Psoas muscle (tissue), 8 donors: ENCODE measurements around the gene PELI2. TPM values are rescaled to one million over a fixed set of nuclear protein-coding genes. Genes with fewer than 3 reads are reported as not detected.

Source experiments
- ATAC-seq, 4 donors: fragments of 200-7000 bp; cut with Tn5 transposase; one replicate each; pipeline ENCODE4 v1.9.1; 2020; ENCODE audit warnings: moderate library complexity in 3 of 4, mild to moderate bottlenecking in 2 of 4
- DNase-seq, 2 donors: peaks; one replicate each; pipeline ENCODE4 v3.0.0-alpha.2; 2020
- H3K27ac ChIP-seq: fragments of 200-600 bp; one replicate; pipeline ENCODE4 v1.8.0; 2022
- H3K27me3 ChIP-seq, 3 donors: fragments of 200-600 bp in 1 of 3; one replicate each; pipeline versions ENCODE4 v1.6.1 to v1.8.0; 2013 to 2022; ENCODE audit warnings: low read length in 2 of 3, mild to moderate bottlenecking in 2 of 3, moderate library complexity in 1 of 3; ENCODE audit not compliant: insufficient read depth in 3 of 3
- H3K36me3 ChIP-seq, 2 donors: fragments of 200-600 bp in 1 of 2; one replicate each; pipeline versions ENCODE4 v1.6.1 to v1.8.0; 2013 to 2022; ENCODE audit warnings: low read depth in 1 of 2, mild to moderate bottlenecking in 1 of 2, moderate library complexity in 1 of 2; ENCODE audit not compliant: insufficient read depth in 1 of 2
- H3K4me1 ChIP-seq: fragments of 200-600 bp; one replicate; pipeline ENCODE4 v1.8.0; 2022
- H3K4me3 ChIP-seq: fragments of 200-600 bp; one replicate; pipeline ENCODE4 v1.8.0; 2022; ENCODE audit warnings: mild to moderate bottlenecking
- H3K9me3 ChIP-seq: fragments of 200-600 bp; one replicate; pipeline ENCODE4 v1.8.0; 2022
- WGBS, 3 donors: extraction: QIAGEN DNeasy Blood & Tissue Kit; methylation state at CpG; one replicate each; pipeline versions ENCODE4 v1.1.6 to v1.1.7; 2013; 5-methylcytosine and 5-hydroxymethylcytosine counted together
- intact Hi-C, 2 donors: fragments of 100-400 bp; cut with DNase I; formaldehyde crosslinking; loops; one replicate each; pipeline versions ENCODE4 v1.11.0 to v1.14.2; 2022
- polyA plus RNA-seq, 3 donors: library from polyadenylated mRNA; stranded (reverse); fragments of 200-250 nt; gene quantifications; one replicate each; pipeline ENCODE4 v1.2.3, GENCODE V29; 2013
- total RNA-seq, 4 donors: library from RNA; stranded (reverse); fragmentation: NEBNext Ultra II Directional in 2 of 4; extraction: Animal tissue kit (Norgen Biotek cat#: 25700) in 2 of 4; gene quantifications; one replicate each; pipeline versions ENCODE4 v1.2.1 to v1.2.4, GENCODE V29; 2021 to 2023
- TF ChIP-seq, protein P1 (sequence below): fragments of 200-600 bp; IDR thresholded peaks from one replicate; pipeline ENCODE4 v1.8.0; 2022; ENCODE audit warnings: antibody characterized with exemption
- donor health status: healthy with polysubstance abuse.
- donor health status: DM: no; HTN: no; CAD: no; lungs with moderate emphysema.
- donor health status: Bipolar disorder and iron deficiency.
- donor health status: healthy.
- donor health status: DM: yes; HTN: yes; CAD: no.
- donor health status: DM: no; HTN: no; CAD: no.
- donor health status: DM: no; HTN: no; CAD: no.
- donor health status: DM: yes; HTN: yes; CAD: no.

Gene PELI2
- total and polyA plus RNA-seq, 7 donors, result 0.44 to 2.9 (median 1.9) TPM

DNA sequence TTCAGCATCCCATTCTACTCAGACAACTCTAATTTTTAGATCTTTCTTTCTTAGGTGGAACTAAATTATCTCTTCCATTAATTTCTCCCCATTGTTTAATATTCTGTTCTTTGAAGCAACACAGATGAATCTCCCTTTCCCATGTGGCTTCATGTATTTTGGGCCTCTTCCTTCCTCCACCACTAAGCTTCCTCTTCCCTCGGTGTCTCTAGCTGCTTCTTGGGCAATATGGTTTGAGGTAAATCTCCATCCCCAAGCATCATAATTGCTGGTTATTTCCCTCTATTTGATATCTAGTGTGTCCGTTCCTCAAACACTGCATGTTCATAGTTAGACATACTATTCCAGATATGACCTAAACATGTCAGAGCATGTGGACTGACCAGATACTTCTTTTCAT, 119.2 kb downstream of the PELI2 start:
- no peaks in the 10 kb centered on the region for H3K27me3 ChIP-seq
- WGBS, 3 donors, result 35 to 74% (median 58%) methylated on average over 2 of the region's 2 CpGs

DNA sequence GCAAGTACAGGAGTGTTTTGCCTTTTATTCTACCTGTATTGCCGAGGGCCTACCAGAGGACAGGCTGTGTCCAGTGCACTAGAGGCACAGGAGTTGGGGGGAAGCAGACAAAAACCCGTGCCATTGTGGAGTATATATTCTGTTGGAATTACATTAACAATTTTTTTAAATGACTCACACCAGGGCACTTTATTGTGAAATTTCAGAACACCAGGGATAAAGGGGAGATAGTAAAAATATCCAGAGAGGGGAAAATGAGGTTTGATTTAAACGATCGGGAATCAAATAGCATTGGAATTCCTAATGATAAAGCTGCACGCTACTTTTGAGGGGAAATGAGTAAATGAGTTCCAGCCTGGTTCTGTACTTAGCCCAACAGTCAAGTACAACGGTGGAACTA, 123.2 kb downstream of the PELI2 start:
- WGBS, 3 donors, result 80 to 94% (median 93%) methylated on average over 6 of the region's 6 CpGs
- intact Hi-C loops, result no loop called here
- H3K4me3 ChIP-seq, result no peak overlapping the region

More for the DNA sequence above, 119.2 kb downstream of the PELI2 start:
- H3K4me1 ChIP-seq, result no peaks in the 10 kb centered on the region
- H3K27ac ChIP-seq, result no peak overlapping the region
- TF ChIP-seq, protein P1, sequence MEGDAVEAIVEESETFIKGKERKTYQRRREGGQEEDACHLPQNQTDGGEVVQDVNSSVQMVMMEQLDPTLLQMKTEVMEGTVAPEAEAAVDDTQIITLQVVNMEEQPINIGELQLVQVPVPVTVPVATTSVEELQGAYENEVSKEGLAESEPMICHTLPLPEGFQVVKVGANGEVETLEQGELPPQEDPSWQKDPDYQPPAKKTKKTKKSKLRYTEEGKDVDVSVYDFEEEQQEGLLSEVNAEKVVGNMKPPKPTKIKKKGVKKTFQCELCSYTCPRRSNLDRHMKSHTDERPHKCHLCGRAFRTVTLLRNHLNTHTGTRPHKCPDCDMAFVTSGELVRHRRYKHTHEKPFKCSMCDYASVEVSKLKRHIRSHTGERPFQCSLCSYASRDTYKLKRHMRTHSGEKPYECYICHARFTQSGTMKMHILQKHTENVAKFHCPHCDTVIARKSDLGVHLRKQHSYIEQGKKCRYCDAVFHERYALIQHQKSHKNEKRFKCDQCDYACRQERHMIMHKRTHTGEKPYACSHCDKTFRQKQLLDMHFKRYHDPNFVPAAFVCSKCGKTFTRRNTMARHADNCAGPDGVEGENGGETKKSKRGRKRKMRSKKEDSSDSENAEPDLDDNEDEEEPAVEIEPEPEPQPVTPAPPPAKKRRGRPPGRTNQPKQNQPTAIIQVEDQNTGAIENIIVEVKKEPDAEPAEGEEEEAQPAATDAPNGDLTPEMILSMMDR, result no peak
- no peaks in the 10 kb centered on the region for H3K36me3 ChIP-seq
- DNase-seq, result no peak
- intact Hi-C loops, result no loop called here
- no peak for ATAC-seq
- H3K9me3 ChIP-seq, result no peaks in the 10 kb centered on the region
- no peak overlapping the region for H3K4me3 ChIP-seq

DNA sequence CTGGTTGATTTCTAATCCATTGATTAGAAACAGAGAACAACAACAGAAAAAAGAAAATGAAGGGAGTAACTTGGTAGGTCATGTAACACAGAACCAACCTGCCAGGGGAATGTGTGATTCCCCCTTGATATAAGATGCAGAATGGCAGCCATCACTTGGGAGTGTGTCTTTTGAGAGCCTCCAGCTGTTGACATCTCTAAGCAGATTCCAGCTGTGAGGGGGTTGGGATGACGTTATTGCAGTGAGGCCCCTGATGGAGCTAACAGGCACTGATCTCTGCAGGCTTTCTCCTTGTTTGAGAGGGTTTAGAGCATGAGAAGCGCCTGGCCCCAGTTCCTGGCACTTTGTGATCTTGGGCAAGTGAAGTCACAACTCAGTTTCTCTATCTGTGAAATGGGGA, 124.9 kb downstream of the PELI2 start:
- Histone ChIP-seq H3K4me1 (no peaks in the 10 kb centered on the region), H3K27me3 (no peaks in the 10 kb centered on the region), H3K27ac (no peak overlapping the region), H3K9me3 (no peaks in the 10 kb centered on the region), H3K4me3 (no peak overlapping the region), H3K36me3 (no peaks in the 10 kb centered on the region)
- ATAC-seq (no peak), DNase-seq (no peak)
- TF ChIP-seq, protein P1, result no peak
- intact Hi-C loops, result no loop called here
- WGBS, 3 donors, result 59 to 65% (median 64%) methylated on average over 2 of the region's 2 CpGs

More for the DNA sequence above, 123.2 kb downstream of the PELI2 start:
- Histone ChIP-seq H3K36me3 (no peaks in the 10 kb centered on the region), H3K27me3 (no peaks in the 10 kb centered on the region), H3K4me1 (no peaks in the 10 kb centered on the region), H3K27ac (no peak overlapping the region), H3K9me3 (no peaks in the 10 kb centered on the region)
- ATAC-seq (no peak), DNase-seq (no peak)
- TF ChIP-seq, protein P1, result no peak

DNA sequence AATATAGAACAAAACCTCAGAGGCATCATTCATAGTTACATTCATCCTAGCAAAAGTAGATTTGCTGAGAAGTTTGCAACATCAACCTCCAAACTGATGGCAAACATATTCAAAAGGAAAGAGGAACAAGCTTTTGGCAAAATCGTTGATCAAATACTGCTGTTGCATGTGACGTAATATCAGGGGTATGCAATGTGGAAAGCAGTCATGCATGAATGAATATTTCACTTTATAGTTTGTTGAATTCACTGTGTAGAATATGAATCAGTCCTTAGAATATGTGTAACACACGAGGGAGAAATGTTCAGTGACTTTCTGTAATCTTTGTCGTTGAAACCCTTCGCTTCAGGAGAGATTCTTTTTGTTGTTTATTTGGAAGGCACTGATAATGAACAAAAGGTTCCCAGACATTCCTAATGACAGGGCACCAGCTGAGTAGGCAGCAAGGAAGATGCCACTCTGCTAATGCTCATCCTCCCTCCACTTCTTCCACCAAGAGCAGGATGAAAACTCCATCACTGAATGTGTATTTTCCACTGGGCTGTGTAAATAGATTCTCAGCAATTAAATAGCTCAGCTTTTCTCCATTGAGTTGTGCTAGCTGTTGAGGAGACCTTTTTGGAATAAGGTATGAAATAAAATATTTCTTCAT, 126.1 kb downstream of the PELI2 start:
- intact Hi-C loops, result no loop called here
- H3K27ac ChIP-seq, result no peak overlapping the region
- H3K4me3 ChIP-seq, result no peak overlapping the region
- H3K27me3 ChIP-seq, result no peaks in the 10 kb centered on the region
- H3K36me3 ChIP-seq, result no peaks in the 10 kb centered on the region
- WGBS, 3 donors, result 27 to 29% (median 29%) methylated on average over 5 of the region's 5 CpGs
- no peak for DNase-seq
- H3K4me1 ChIP-seq, result no peaks in the 10 kb centered on the region
- TF ChIP-seq, protein P1, result no peak
- no peak for ATAC-seq
- H3K9me3 ChIP-seq, result no peaks in the 10 kb centered on the region
